Cardiac fibroblast (primary cell): ENCODE measurements around the gene DCX.

Source experiments
- DNase-seq, 2 donors: peaks; one replicate each; pipeline versions ENCODE4 v3.0.0 to v3.0.0-alpha.2; 2010; ENCODE audit warnings: low read depth in 2 of 2
- H3K4me3 ChIP-seq, 2 donors: replicated peaks in 1 of 2; 1 replicate in 1 of 2; 2 replicates in 1 of 2; pipeline ENCODE4 v1.5.1; 2011; ENCODE audit warnings: low read depth in 2 of 2, low read length in 2 of 2, mild to moderate bottlenecking in 2 of 2, moderate library complexity in 1 of 2
- TF ChIP-seq, protein P1 (sequence below): IDR thresholded peaks from one replicate; pipeline ENCODE4 v1.5.1; 2011; ENCODE audit warnings: low read depth, mild to moderate bottlenecking, low read length, inconsistent platforms

DCX gene

GRCh38 chrX:111360839-111361238, 51.2 kb downstream of the DCX start:
- DNase-seq = no peak
- no peak overlapping the region for H3K4me3 ChIP-seq
- TF ChIP-seq, protein P1, sequence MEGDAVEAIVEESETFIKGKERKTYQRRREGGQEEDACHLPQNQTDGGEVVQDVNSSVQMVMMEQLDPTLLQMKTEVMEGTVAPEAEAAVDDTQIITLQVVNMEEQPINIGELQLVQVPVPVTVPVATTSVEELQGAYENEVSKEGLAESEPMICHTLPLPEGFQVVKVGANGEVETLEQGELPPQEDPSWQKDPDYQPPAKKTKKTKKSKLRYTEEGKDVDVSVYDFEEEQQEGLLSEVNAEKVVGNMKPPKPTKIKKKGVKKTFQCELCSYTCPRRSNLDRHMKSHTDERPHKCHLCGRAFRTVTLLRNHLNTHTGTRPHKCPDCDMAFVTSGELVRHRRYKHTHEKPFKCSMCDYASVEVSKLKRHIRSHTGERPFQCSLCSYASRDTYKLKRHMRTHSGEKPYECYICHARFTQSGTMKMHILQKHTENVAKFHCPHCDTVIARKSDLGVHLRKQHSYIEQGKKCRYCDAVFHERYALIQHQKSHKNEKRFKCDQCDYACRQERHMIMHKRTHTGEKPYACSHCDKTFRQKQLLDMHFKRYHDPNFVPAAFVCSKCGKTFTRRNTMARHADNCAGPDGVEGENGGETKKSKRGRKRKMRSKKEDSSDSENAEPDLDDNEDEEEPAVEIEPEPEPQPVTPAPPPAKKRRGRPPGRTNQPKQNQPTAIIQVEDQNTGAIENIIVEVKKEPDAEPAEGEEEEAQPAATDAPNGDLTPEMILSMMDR = no peak

DNA sequence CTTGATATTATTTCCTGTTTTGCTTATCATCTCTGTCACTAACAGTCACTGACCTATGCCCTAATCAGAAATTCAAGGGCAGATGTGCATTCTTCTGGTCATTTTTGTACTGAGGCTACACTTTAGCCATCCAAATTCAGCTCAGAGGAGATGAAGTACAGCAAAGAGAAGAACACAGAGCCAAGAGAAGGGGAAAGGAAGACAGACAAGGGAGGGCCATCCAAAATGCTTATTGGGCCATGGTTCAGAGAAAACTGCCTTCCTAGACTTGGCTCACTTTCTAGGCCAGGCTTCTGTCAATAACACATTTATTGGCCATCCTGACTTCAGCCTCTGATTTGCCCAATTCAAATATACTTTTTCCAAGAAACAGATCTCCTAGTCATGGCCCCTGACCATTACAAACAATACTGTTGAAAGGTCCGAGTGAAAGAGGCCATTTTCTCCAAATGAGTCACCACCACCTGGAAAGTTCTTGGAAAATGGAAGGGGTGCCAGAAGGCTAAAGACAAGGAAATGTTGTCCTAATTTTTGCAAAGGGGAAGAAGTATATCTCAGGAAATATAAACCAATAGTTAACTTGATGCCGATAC, 56.4 kb downstream of the DCX start:
- no peak for DNase-seq
- TF ChIP-seq, protein P1 = no peak
- H3K4me3 ChIP-seq = no peak overlapping the region

- no peak for DNase-seq
- TF ChIP-seq, protein P1 = no peak
- H3K4me3 ChIP-seq = no peak overlapping the region
Measured at GRCh38 chrX:111354496-111354895, 57.5 kb downstream of the DCX start.

GRCh38 chrX:111353793-111354192, 58.2 kb downstream of the DCX start:
- H3K4me3 ChIP-seq = no peak overlapping the region
- TF ChIP-seq, protein P1 = no peak
- no peak for DNase-seq

DNA sequence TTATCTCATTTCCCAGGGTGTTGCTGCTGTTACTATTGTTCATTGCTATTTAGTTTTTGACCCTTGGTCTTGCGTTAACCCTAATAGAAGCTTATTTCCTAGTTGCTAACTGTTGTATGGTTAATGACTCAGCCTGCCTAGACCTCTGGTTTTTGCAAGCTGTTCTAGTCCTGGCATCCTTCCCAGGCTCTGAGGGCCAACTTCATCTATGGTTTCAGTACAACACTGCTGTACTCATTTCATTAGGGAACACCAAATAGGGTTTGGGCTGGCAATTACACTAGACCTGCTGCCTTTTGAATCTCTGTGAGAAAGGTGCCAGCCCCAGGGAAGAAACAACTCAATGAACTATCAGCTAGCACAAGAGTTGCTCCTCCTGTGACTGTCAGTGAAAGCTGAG, 59.6 kb downstream of the DCX start:
- TF ChIP-seq, protein P1 = no peak
- H3K4me3 ChIP-seq = no peak overlapping the region
- peak; percentile 11 to 20 for DNase-seq

- H3K4me3 ChIP-seq = no peak overlapping the region
- TF ChIP-seq, protein P1 = no peak
- no peak for DNase-seq
Measured at GRCh38 chrX:111349934-111350333, 62.1 kb downstream of the DCX start.

DNA sequence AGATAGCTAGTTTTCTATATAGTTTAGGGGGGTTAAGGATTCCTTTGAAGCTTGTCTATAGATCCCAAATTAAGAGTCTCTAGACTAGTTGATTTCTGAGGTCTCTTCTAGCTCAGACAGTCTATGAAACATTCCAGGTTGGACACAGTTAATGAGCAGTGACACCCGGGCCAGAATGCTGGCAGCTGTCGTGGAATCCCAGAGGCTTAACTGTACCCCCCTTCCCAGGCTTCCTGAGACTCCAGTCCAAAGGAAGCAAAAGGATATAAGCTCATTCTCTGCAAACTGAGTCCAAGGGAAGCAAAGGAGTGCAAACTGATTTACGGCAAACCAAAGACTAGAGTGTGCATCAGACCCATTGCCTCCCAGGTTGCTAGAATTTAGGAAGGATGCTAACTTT, 62.9 kb downstream of the DCX start:
- no peak for DNase-seq
- TF ChIP-seq, protein P1 = no peak
- H3K4me3 ChIP-seq = no peak overlapping the region
